MCF 10A (cell line): ENCODE results near the gene SSR2. TPM values are rescaled to one million over a fixed set of nuclear protein-coding genes. Genes with fewer than 3 reads are reported as not detected.
A peak's percentile ranks its signal among the peaks of the same experiment; 100 is the strongest.

ENCODE experiments used
- BruUV-seq: library from RNA; stranded (reverse); fragments of 400-500 nt; replicated peaks from 2 replicates; lab custom pipeline; 2021; lab: Mats Ljungman, UMichigan
- CTCF ChIA-PET: fragments of 300-600 bp; sonication (Branson Sonifier 250); formaldehyde crosslinking; extraction: SDS; loops from one replicate; lab custom pipeline; 2021; ENCODE audit warnings: antibody characterized with exemption, inconsistent platforms; lab: Yijun Ruan, JAX
- POLR2A ChIA-PET: fragments of 300-600, 350-650 bp; sonication (Branson Sonifier 250); formaldehyde crosslinking; extraction: SDS; loops from one replicate; lab custom pipeline; 2020; ENCODE audit warnings: antibody characterized with exemption, inconsistent platforms; lab: Yijun Ruan, JAX
- DNase-seq: peaks from one replicate; pipeline ENCODE4 v3.0.0-alpha.2; 2018; ENCODE audit not compliant: unreplicated experiment
- H3K27ac Mint-ChIP-seq: one replicate; pipeline ENCODE4 v1.8.0; 2022; ENCODE audit warnings: mild to moderate bottlenecking, low read depth, mixed read lengths; ENCODE audit not compliant: unreplicated experiment
- H3K27me3 Mint-ChIP-seq: one replicate; pipeline ENCODE4 v1.8.0; 2022; ENCODE audit warnings: mixed read lengths; ENCODE audit not compliant: insufficient read depth, unreplicated experiment
- H3K36me3 Mint-ChIP-seq: one replicate; pipeline ENCODE4 v1.8.0; 2022; ENCODE audit warnings: mild to moderate bottlenecking, moderate library complexity, mixed read lengths; ENCODE audit not compliant: insufficient read depth, unreplicated experiment
- H3K4me1 Mint-ChIP-seq: one replicate; pipeline ENCODE4 v1.8.0; 2022; ENCODE audit warnings: mixed read lengths; ENCODE audit not compliant: insufficient read depth, unreplicated experiment
- H3K4me3 Mint-ChIP-seq: one replicate; pipeline ENCODE4 v1.8.0; 2022; ENCODE audit warnings: mild to moderate bottlenecking, moderate library complexity, mixed read lengths; ENCODE audit not compliant: unreplicated experiment
- H3K9me3 Mint-ChIP-seq: one replicate; pipeline ENCODE4 v1.8.0; 2022; ENCODE audit warnings: mixed read lengths; ENCODE audit not compliant: unreplicated experiment
- intact Hi-C: fragments of 100-400 bp; cut with micrococcal nuclease; formaldehyde crosslinking; loops from 2 replicates; pipeline ENCODE4 v1.14.1; 2022
- total RNA-seq: library from RNA; stranded (reverse); gene quantifications from 2 replicates; pipeline ENCODE4 v1.2.3, GENCODE V29; 2022
- TF ChIP-seq, protein P1 (sequence below): fragments of 200-600 bp; IDR thresholded peaks from one replicate; pipeline ENCODE4 v1.8.0; 2022; ENCODE audit warnings: antibody characterized with exemption, mild to moderate bottlenecking; ENCODE audit not compliant: unreplicated experiment

The SSR2 gene
- total RNA-seq, 1 experiment from 2014 or later, result 477 TPM

DNA sequence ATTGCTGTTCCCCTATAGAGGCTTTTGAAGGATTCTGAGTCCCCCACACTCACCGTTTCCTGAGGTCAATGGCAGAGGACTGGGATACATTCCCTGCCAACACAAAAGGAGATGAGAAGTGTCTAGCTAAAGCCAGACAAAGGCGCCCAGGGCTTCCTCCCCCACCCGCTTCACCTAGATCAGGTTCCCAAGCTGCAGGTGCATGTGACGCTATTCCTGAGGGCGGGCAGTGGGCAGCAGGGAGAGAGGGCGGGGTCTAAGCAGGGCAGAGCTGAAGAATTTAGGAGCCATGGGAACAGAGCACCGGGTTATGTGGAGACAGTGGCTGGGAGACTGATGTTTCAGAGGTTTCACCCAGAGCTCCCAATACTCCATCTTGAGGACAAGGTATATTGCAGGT is 36.4 kb downstream of the SSR2 start:
- no TSS peak for BruUV-seq
- intact Hi-C loops, result loop anchor here (10.0 kb wide), 1 partner anchor 260 kb away; no protein-coding TSS in a partner anchor

DNA sequence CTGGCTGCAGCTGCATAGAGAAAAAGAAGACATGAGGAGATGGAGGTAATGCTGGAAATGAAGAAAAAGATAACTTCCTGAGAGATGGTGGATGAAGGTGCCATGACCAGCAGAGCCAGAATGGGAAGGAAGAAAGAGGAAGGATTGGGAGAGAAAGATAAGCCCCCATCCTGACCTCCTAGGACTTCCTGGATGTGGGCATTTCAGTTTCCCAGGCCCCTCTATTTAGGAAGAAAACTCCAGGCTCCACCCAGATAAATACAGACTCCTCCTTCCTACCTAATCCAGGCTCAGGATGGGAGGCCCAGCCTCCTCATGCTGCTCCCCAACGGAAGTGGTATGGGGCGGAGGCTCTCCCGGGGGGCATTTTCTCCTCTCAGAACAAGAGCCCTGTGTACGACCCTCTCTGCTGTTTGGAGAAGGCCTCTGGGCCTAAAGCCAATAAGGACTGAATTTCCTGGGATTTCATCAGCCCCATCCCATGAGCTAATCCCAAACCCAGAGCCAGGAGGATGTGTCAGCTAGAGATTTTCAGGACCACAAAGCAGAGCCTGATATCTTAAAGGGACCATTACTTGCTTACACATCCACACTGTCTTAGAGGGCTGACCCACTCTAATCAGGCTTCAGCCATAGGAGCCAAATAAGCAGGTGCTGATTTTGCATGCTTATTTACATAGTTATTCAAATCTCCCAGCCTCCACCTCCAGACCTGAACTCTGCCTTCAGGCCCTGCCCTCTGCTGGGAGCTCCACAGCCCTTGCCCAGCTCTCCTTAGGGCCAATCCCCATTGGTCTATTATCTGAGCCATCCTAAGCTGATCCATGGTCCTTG is 37.3 kb downstream of the SSR2 start:
- intact Hi-C loops, result loop anchor here (1.0 to 10.0 kb wide), 2 partner anchors 49 to 259 kb away; partner anchors contain the start of gene KHDC4
- POLR2A ChIA-PET, result interaction anchor here (0.8 to 13.3 kb wide), 10 partner anchors 9 to 123 kb away, joined by 3 to 294 read pairs (median 6); partner anchors contain the start of genes KHDC4, RXFP4 and SSR2
- no peaks in the 10 kb centered on the region for H3K9me3 Mint-ChIP-seq
- peaks cover 58% of the 10 kb centered on the region for H3K4me1 Mint-ChIP-seq
- peak overlapping the region; percentile 90 for H3K27ac Mint-ChIP-seq
- H3K4me3 Mint-ChIP-seq, result peak overlapping the region; percentile 81
- H3K36me3 Mint-ChIP-seq, result peaks cover 8% of the 10 kb centered on the region
- no peaks in the 10 kb centered on the region for H3K27me3 Mint-ChIP-seq
- TF ChIP-seq, protein P1, sequence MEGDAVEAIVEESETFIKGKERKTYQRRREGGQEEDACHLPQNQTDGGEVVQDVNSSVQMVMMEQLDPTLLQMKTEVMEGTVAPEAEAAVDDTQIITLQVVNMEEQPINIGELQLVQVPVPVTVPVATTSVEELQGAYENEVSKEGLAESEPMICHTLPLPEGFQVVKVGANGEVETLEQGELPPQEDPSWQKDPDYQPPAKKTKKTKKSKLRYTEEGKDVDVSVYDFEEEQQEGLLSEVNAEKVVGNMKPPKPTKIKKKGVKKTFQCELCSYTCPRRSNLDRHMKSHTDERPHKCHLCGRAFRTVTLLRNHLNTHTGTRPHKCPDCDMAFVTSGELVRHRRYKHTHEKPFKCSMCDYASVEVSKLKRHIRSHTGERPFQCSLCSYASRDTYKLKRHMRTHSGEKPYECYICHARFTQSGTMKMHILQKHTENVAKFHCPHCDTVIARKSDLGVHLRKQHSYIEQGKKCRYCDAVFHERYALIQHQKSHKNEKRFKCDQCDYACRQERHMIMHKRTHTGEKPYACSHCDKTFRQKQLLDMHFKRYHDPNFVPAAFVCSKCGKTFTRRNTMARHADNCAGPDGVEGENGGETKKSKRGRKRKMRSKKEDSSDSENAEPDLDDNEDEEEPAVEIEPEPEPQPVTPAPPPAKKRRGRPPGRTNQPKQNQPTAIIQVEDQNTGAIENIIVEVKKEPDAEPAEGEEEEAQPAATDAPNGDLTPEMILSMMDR, result peak; percentile 19
- CTCF ChIA-PET, result interaction anchor here (0.6 to 11.9 kb wide), 17 partner anchors 8 to 410 kb away, joined by 3 to 136 read pairs (median 4); partner anchors contain the start of genes GON4L and RXFP4
- BruUV-seq, result no TSS peak
- peak; percentile 98 for DNase-seq

More for the DNA sequence above, 36.4 kb downstream of the SSR2 start:
- H3K27me3 Mint-ChIP-seq, result no peaks in the 10 kb centered on the region
- no peaks in the 10 kb centered on the region for H3K9me3 Mint-ChIP-seq
- H3K36me3 Mint-ChIP-seq, result peaks cover 8% of the 10 kb centered on the region
- peak overlapping the region; percentile 90 for H3K27ac Mint-ChIP-seq
- H3K4me1 Mint-ChIP-seq, result peaks cover 61% of the 10 kb centered on the region
- H3K4me3 Mint-ChIP-seq, result no peak overlapping the region
- TF ChIP-seq, protein P1, result no peak
- POLR2A ChIA-PET, result interaction anchor here (0.6 to 13.3 kb wide), 11 partner anchors 10 to 122 kb away, joined by 3 to 294 read pairs (median 4); partner anchors contain the start of genes KHDC4 and RXFP4
- DNase-seq, result no peak
- CTCF ChIA-PET, result interaction anchor here (0.5 to 11.9 kb wide), 15 partner anchors 10 to 509 kb away, joined by 3 to 136 read pairs (median 4); partner anchors contain the start of genes GON4L, KHDC4 and RXFP4

DNA sequence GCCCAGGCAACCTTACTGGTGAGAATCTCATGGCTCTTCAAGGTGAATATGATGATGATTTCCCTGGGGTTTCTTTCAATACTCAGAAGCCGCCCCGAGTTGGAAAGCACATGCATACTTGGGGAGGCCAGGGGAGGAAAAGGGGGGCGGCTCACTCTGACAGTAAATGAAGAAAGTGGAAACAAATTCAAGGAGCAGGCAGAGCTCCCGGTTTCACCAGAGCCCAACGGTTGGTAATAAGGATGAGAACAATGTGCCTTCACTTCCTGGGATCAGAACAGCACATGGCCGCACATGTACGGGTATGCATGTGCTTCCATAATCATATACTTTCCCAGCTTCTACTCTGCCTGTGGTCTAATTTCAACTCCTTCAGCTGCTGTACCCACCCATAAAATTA is 38.6 kb downstream of the SSR2 start:
- peaks cover 63% of the 10 kb centered on the region for H3K4me1 Mint-ChIP-seq
- no peak for DNase-seq
- TF ChIP-seq, protein P1, result no peak
- no peaks in the 10 kb centered on the region for H3K9me3 Mint-ChIP-seq
- ChIA-PET CTCF (interaction anchor here (0.6 to 11.9 kb wide), 8 partner anchors 11 to 611 kb away, joined by 3 to 136 read pairs (median 4); partner anchors contain the start of gene RXFP4), POLR2A (interaction anchor here (1.1 to 13.3 kb wide), 7 partner anchors 7 to 50 kb away, joined by 3 to 294 read pairs (median 14); partner anchors contain the start of genes KHDC4, RXFP4 and SSR2)
- peak overlapping the region; percentile 81 for H3K4me3 Mint-ChIP-seq
- H3K27me3 Mint-ChIP-seq, result no peaks in the 10 kb centered on the region
- no TSS peak for BruUV-seq
- intact Hi-C loops, result loop anchor here (10.0 kb wide), 1 partner anchor 257 kb away; no protein-coding TSS in a partner anchor
- H3K36me3 Mint-ChIP-seq, result peaks cover 13% of the 10 kb centered on the region
- H3K27ac Mint-ChIP-seq, result peak overlapping the region; percentile 90
